SU-DHL-6 (cell line): ENCODE results near the gene SNTG2.

Source experiments
- H2AFZ ChIP-seq: fragments of 200-600 bp; sonication (generic); 2 replicates; pipeline ENCODE4 v1.6.1; 2014; ENCODE audit warnings: low read depth, mild to moderate bottlenecking, moderate library complexity, mixed read lengths, antibody characterized with exemption, low read length; ENCODE audit not compliant: severe bottlenecking
- H3F3A ChIP-seq: fragments of 200-600 bp; shearing (Covaris generic); 2 replicates; pipeline ENCODE4 v1.6.0; 2016; ENCODE audit warnings: antibody characterized with exemption, mild to moderate bottlenecking; ENCODE audit not compliant: insufficient read depth
- H3K27ac ChIP-seq: fragments of 200-600 bp; sonication (generic); 2 replicates; pipeline ENCODE4 v1.5.1; 2016; ENCODE audit warnings: low read depth, mild to moderate bottlenecking, low read length, moderate library complexity, mixed read lengths
- H3K27me3 ChIP-seq: fragments of 200-600 bp; sonication (generic), shearing (Covaris generic); 2 replicates; pipeline ENCODE4 v1.6.0; 2014; ENCODE audit warnings: mild to moderate bottlenecking, low read length
- H3K36me3 ChIP-seq: fragments of 200-600 bp; sonication (generic); 2 replicates; pipeline ENCODE4 v1.6.1; 2014; ENCODE audit warnings: mild to moderate bottlenecking, low read length, mixed read lengths
- H3K4me2 ChIP-seq: fragments of 300-600, 200-600 bp; shearing (Covaris generic), sonication (generic); 2 replicates; pipeline ENCODE4 v1.6.0; 2014; ENCODE audit warnings: low read length, low read depth, mild to moderate bottlenecking; ENCODE audit not compliant: poor library complexity, severe bottlenecking
- H3K4me3 ChIP-seq: fragments of 200-600 bp; sonication (generic); 2 replicates; pipeline ENCODE4 v1.5.1; 2014; ENCODE audit warnings: antibody characterized with exemption, low read length, mild to moderate bottlenecking, mixed read lengths; ENCODE audit not compliant: insufficient read depth, poor library complexity, severe bottlenecking
- H3K79me2 ChIP-seq: fragments of 200-600 bp; sonication (generic); 2 replicates; pipeline ENCODE4 v1.6.1; 2014; ENCODE audit warnings: mild to moderate bottlenecking, low read length, moderate library complexity; ENCODE audit not compliant: insufficient read depth
- H3K9ac ChIP-seq: fragments of 200-600 bp; sonication (generic); 2 replicates; pipeline ENCODE4 v1.7.0; 2014; ENCODE audit warnings: mild to moderate bottlenecking, low read length
- H3K9me2 ChIP-seq: fragments of 200-600 bp; sonication (generic); replicated peaks from 2 replicates; pipeline ENCODE4 v1.6.1; 2014; ENCODE audit warnings: low read length; ENCODE audit not compliant: insufficient read depth
- H3K9me3 ChIP-seq: fragments of 200-600 bp; sonication (generic); 2 replicates; pipeline ENCODE4 v1.6.1; 2014; ENCODE audit warnings: low read length, mixed read lengths; ENCODE audit not compliant: insufficient read depth
- H4K20me1 ChIP-seq: fragments of 200-600 bp; sonication (generic); 2 replicates; pipeline ENCODE4 v1.6.1; 2014; ENCODE audit warnings: low read depth, mild to moderate bottlenecking, antibody characterized with exemption, low read length, moderate library complexity, mixed read lengths
- CTCF ChIP-seq: fragments of 200-600 bp; sonication (generic); IDR thresholded peaks from one replicate; pipeline ENCODE4 v1.5.1; 2017; ENCODE audit warnings: antibody characterized with exemption, mild to moderate bottlenecking, low read length, moderate library complexity; ENCODE audit not compliant: insufficient read depth, poor library complexity, severe bottlenecking
- EZH2phosphoT487 ChIP-seq: fragments of 200-600 bp; sonication (generic), shearing (Covaris generic); conservative IDR thresholded peaks from 2 replicates; pipeline ENCODE4 v1.6.1; 2018; ENCODE audit warnings: mild to moderate bottlenecking, antibody characterized with exemption, low read length, moderate library complexity, mixed read lengths

SNTG2 gene

GRCh38 chr2:946073-946948, 4.3 kb upstream of the SNTG2 start:
- Histone ChIP-seq H4K20me1 (no peaks in the 10 kb centered on the region), H3F3A (no peaks in the 10 kb centered on the region), H2AFZ (no peak overlapping the region), H3K9ac (no peak overlapping the region), H3K79me2 (no peaks in the 10 kb centered on the region), H3K9me2 (no peaks in the 10 kb centered on the region; the same call in 1 of the 2 replicates), H3K36me3 (no peaks in the 10 kb centered on the region), H3K27ac (no peak overlapping the region), H3K4me3 (no peak overlapping the region), H3K4me2 (no peak overlapping the region), H3K9me3 (0 out of 2 replicates have a peak, but pooled peaks cover 4% of the 10 kb centered on the region), H3K27me3 (no peaks in the 10 kb centered on the region)
- TF ChIP-seq CTCF (no peak), EZH2phosphoT487 (no peak)

- H3K9me3 ChIP-seq: 0 out of 2 replicates have a peak, but pooled peaks cover 4% of the 10 kb centered on the region
- no peak overlapping the region for H3K9ac ChIP-seq
- no peaks in the 10 kb centered on the region for H3K36me3 ChIP-seq
- no peaks in the 10 kb centered on the region for H3F3A ChIP-seq
- H2AFZ ChIP-seq: no peak overlapping the region
- H3K27ac ChIP-seq: no peak overlapping the region
- no peak overlapping the region for H3K4me2 ChIP-seq
- no peaks in the 10 kb centered on the region for H4K20me1 ChIP-seq
- no peak overlapping the region for H3K4me3 ChIP-seq
- H3K79me2 ChIP-seq: no peaks in the 10 kb centered on the region
- no peaks in the 10 kb centered on the region for H3K9me2 ChIP-seq
- TF ChIP-seq EZH2phosphoT487: no peak
- no peak for TF ChIP-seq CTCF
- H3K27me3 ChIP-seq: no peaks in the 10 kb centered on the region
Measured at GRCh38 chr2:949384-950079, 1.1 kb upstream of the SNTG2 start.

- Histone ChIP-seq H3K79me2 (no peaks in the 10 kb centered on the region), H3F3A (no peaks in the 10 kb centered on the region), H3K4me2 (no peak overlapping the region), H2AFZ (no peak overlapping the region), H3K9me2 (no peaks in the 10 kb centered on the region), H4K20me1 (no peaks in the 10 kb centered on the region), H3K9me3 (no peaks in the 10 kb centered on the region), H3K4me3 (no peak overlapping the region), H3K36me3 (no peaks in the 10 kb centered on the region), H3K27ac (no peak overlapping the region), H3K27me3 (no peaks in the 10 kb centered on the region), H3K9ac (no peak overlapping the region)
- TF ChIP-seq CTCF (no peak), EZH2phosphoT487 (no peak)
Measured at GRCh38 chr2:951224-952006, 766 bp downstream of the SNTG2 start.
